ENCODE measurements around the gene RFX7.
"Not testable (repeated sequence)": the region's sequence is repeated elsewhere in the genome, so short reads cannot be mapped to it uniquely, and the experiment has no call there.

- TF ChIP-seq CTCF (IDR thresholded peaks at IDR 0.05; ENCODE audit: insufficient read depth, low read length, poor library complexity, severe bottlenecking); EZH2phosphoT487 (conservative IDR thresholded peaks at IDR 0.05; ENCODE audit: low read length): not testable (repeated sequence)
Measured at GRCh38 chr15:56154768-56155167, 88.9 kb downstream of the RFX7 start.

Data from SU-DHL-6 (cell line).